Measurements from ENCODE around the gene ESCO1. TPM values are rescaled to one million over a fixed set of nuclear protein-coding genes. Genes with fewer than 3 reads are reported as not detected.
A peak's percentile ranks its signal among the peaks of the same experiment; 100 is the strongest.

Gene ESCO1
- polyA plus RNA-seq, 1 donor (not counting 4 experiments of a cell fraction or from before 2014, with no cell fraction given) = 12.1 TPM

DNA sequence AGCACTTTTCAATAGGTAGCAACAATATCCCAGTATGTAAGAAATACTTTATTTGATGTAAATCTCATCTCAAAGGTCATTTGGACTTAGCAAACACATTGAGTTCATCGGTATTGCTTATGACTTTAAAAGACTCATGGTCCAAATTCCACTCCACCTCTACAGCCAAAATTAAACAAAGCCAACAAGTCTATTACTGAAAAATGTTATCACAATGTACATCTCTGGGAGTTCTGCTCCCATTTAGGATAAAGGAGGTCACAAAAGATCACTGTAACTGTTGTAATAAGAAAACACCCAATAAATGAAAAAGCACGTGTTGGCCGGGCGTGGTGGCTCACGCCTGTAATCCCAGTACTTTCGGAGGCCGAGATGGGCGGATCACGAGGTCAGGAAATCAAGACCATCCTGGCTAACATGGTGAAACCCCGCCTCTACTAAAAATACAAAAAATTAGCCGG, 50.0 kb downstream of the ESCO1 start:
- H2AFZ ChIP-seq (ENCODE audit: control insufficient read depth, low read length) = no peak overlapping the region
- no peak overlapping the region for H3K4me3 ChIP-seq (ENCODE audit: control insufficient read depth in 2 of 3, extremely low read depth in 1 of 3, insufficient read depth in 2 of 3, low read depth in 1 of 3, low read length in 3 of 3)
- H3K27me3 ChIP-seq (ENCODE audit: control insufficient read depth, extremely low read depth, insufficient read depth, low read length) = no peaks in the 10 kb centered on the region
- peaks cover 2% of the 10 kb centered on the region for H4K20me1 ChIP-seq (ENCODE audit: control insufficient read depth, extremely low read depth, insufficient read depth, low read length)
- H3K4me1 ChIP-seq (ENCODE audit: control insufficient read depth, extremely low read depth, insufficient read depth, low read length) = peaks cover 2% of the 10 kb centered on the region
- DNase-seq (ENCODE audit: low read depth, low spot score) (no peak), FAIRE-seq (no peak)
- no peak overlapping the region for H3K9ac ChIP-seq (ENCODE audit: control insufficient read depth, extremely low read depth, insufficient read depth, low read length)
- peaks cover 0 to 2% of the 10 kb centered on the region in 2 experiments for H3K36me3 ChIP-seq (ENCODE audit: control insufficient read depth in 2 of 2, extremely low read depth in 1 of 2, insufficient read depth in 2 of 2, low read length in 2 of 2)
- no peaks in the 10 kb centered on the region for H3K79me2 ChIP-seq (ENCODE audit: control insufficient read depth, insufficient read depth, low read length)
- H3K27ac ChIP-seq (ENCODE audit: control insufficient read depth, insufficient read depth, low read length) = no peak overlapping the region
- H3K9me3 ChIP-seq (ENCODE audit: control insufficient read depth, low read depth, low read length) = no peaks in the 10 kb centered on the region
- dilution Hi-C loops (cut with MboI; ENCODE audit: extremely low pct_ligation_motif_present, low sequenced_read_pairs) = no loop called here
- H3K9me1 ChIP-seq (ENCODE audit: control insufficient read depth, extremely low read depth, insufficient read depth, low read length) = no peaks in the 10 kb centered on the region
- H3K4me2 ChIP-seq (ENCODE audit: control insufficient read depth, extremely low read depth, insufficient read depth, low read depth, low read length) = no peak overlapping the region
- no peak for TF ChIP-seq EZH2 (IDR thresholded peaks at IDR 0.05; ENCODE audit: low read length)
- TF ChIP-seq, protein P1, sequence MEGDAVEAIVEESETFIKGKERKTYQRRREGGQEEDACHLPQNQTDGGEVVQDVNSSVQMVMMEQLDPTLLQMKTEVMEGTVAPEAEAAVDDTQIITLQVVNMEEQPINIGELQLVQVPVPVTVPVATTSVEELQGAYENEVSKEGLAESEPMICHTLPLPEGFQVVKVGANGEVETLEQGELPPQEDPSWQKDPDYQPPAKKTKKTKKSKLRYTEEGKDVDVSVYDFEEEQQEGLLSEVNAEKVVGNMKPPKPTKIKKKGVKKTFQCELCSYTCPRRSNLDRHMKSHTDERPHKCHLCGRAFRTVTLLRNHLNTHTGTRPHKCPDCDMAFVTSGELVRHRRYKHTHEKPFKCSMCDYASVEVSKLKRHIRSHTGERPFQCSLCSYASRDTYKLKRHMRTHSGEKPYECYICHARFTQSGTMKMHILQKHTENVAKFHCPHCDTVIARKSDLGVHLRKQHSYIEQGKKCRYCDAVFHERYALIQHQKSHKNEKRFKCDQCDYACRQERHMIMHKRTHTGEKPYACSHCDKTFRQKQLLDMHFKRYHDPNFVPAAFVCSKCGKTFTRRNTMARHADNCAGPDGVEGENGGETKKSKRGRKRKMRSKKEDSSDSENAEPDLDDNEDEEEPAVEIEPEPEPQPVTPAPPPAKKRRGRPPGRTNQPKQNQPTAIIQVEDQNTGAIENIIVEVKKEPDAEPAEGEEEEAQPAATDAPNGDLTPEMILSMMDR (optimal IDR thresholded peaks at IDR 0.05 in 1 of 3, IDR thresholded peaks at IDR 0.05 in 1 of 3, conservative IDR thresholded peaks at IDR 0.05 in 1 of 3; ENCODE audit: extremely low read depth in 1 of 3, insufficient read depth in 2 of 3, low read length in 3 of 3) = no peak

DNA sequence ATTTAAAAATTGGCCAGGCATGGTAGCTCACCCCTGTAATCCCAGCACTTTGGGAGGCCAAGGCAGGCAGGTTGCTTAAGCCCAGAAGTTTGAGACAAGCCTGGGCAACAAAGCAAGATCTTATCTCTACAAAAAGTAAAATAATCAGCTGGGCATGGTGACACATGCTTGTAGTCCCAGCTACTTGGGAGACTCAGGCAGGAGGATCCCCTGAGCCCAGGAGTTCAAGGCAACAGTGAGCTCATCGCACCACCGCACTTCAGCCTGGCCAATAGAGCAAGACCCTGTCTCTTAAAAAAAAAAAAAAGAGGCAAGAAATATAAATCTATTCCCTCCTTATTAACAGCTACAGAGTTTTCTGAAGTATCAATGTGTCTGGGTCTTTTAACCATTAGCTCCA, 51.9 kb downstream of the ESCO1 start:
- DNase-seq (ENCODE audit: low read depth, low spot score) = peak; percentile 13
- H3K36me3 ChIP-seq (ENCODE audit: control insufficient read depth in 2 of 2, extremely low read depth in 1 of 2, insufficient read depth in 2 of 2, low read length in 2 of 2) = peaks cover 0 to 2% of the 10 kb centered on the region in 2 experiments
- TF ChIP-seq, protein P1 (optimal IDR thresholded peaks at IDR 0.05 in 1 of 3, IDR thresholded peaks at IDR 0.05 in 1 of 3, conservative IDR thresholded peaks at IDR 0.05 in 1 of 3; ENCODE audit: extremely low read depth in 1 of 3, insufficient read depth in 2 of 3, low read length in 3 of 3) = no peak
- TF ChIP-seq EZH2 (IDR thresholded peaks at IDR 0.05; ENCODE audit: low read length) = no peak
- FAIRE-seq = no peak
- H3K9ac ChIP-seq (ENCODE audit: control insufficient read depth, extremely low read depth, insufficient read depth, low read length) = no peak overlapping the region
- no peak overlapping the region for H3K27ac ChIP-seq (ENCODE audit: control insufficient read depth, insufficient read depth, low read length)
- H3K9me3 ChIP-seq (ENCODE audit: control insufficient read depth, low read depth, low read length) = no peaks in the 10 kb centered on the region
- no peak overlapping the region for H3K4me2 ChIP-seq (ENCODE audit: control insufficient read depth, extremely low read depth, insufficient read depth, low read depth, low read length)
- H3K79me2 ChIP-seq (ENCODE audit: control insufficient read depth, insufficient read depth, low read length) = no peaks in the 10 kb centered on the region
- dilution Hi-C loops (cut with MboI; ENCODE audit: extremely low pct_ligation_motif_present, low sequenced_read_pairs) = no loop called here
- H3K4me1 ChIP-seq (ENCODE audit: control insufficient read depth, extremely low read depth, insufficient read depth, low read length) = peaks cover 2% of the 10 kb centered on the region
- no peaks in the 10 kb centered on the region for H3K9me1 ChIP-seq (ENCODE audit: control insufficient read depth, extremely low read depth, insufficient read depth, low read length)
- no peak overlapping the region for H2AFZ ChIP-seq (ENCODE audit: control insufficient read depth, low read length)
- H3K4me3 ChIP-seq (ENCODE audit: control insufficient read depth in 2 of 3, extremely low read depth in 1 of 3, insufficient read depth in 2 of 3, low read depth in 1 of 3, low read length in 3 of 3) = no peak overlapping the region
- peaks cover 2% of the 10 kb centered on the region for H4K20me1 ChIP-seq (ENCODE audit: control insufficient read depth, extremely low read depth, insufficient read depth, low read length)
- no peaks in the 10 kb centered on the region for H3K27me3 ChIP-seq (ENCODE audit: control insufficient read depth, extremely low read depth, insufficient read depth, low read length)
